Measurements from ENCODE around the gene TLK1. TPM values are rescaled to one million over a fixed set of nuclear protein-coding genes. Genes with fewer than 3 reads are reported as not detected.
A peak's percentile ranks its signal among the peaks of the same experiment; 100 is the strongest.

The TLK1 gene
- total RNA-seq, 2 experiments from 2014 or later: 53.9 to 56.0 TPM

DNA sequence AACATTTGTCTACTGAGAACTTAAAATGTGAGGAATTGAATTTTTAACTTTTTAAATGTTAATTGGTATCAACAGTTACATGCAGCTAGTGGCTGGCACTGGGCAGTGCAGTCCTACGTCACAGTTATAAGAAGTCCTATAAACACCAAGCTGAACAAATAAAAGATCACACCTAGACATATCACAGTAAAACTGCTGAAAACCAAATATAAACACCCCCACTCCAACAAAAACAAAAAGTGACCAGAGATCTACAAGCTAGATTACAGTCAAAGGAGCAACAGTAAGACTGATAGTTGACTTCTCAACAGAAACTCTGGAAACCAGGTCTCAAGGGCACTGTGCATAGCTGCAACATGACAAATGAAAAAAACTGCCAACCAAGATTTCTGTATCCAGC is 19.4 kb downstream of the TLK1 start:
- peak; percentile 27 for ATAC-seq
- DNase-seq: no peak
- no peak overlapping the region for H3K4me3 Mint-ChIP-seq
- H3K27ac Mint-ChIP-seq: no peak overlapping the region
- intact Hi-C loops (cut with micrococcal nuclease): no loop called here
- no peaks in the 10 kb centered on the region for H3K27me3 Mint-ChIP-seq
- no peaks in the 10 kb centered on the region for H3K9me3 Mint-ChIP-seq
- TF ChIP-seq, protein P1, sequence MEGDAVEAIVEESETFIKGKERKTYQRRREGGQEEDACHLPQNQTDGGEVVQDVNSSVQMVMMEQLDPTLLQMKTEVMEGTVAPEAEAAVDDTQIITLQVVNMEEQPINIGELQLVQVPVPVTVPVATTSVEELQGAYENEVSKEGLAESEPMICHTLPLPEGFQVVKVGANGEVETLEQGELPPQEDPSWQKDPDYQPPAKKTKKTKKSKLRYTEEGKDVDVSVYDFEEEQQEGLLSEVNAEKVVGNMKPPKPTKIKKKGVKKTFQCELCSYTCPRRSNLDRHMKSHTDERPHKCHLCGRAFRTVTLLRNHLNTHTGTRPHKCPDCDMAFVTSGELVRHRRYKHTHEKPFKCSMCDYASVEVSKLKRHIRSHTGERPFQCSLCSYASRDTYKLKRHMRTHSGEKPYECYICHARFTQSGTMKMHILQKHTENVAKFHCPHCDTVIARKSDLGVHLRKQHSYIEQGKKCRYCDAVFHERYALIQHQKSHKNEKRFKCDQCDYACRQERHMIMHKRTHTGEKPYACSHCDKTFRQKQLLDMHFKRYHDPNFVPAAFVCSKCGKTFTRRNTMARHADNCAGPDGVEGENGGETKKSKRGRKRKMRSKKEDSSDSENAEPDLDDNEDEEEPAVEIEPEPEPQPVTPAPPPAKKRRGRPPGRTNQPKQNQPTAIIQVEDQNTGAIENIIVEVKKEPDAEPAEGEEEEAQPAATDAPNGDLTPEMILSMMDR (IDR thresholded peaks at IDR 0.05): no peak
- H3K4me1 Mint-ChIP-seq (ENCODE audit: low read depth): peaks cover 68% of the 10 kb centered on the region
- ChIA-PET CTCF (interaction anchor here (1.0 to 1.9 kb wide), 4 partner anchors 9 to 167 kb away, joined by 3 to 8 read pairs (median 4); no protein-coding TSS in a partner anchor), POLR2A (interaction anchor here (1.7 kb wide), 1 partner anchor 18 kb away, joined by 3 read pairs; no protein-coding TSS in a partner anchor)
- H3K36me3 Mint-ChIP-seq (ENCODE audit: low read depth): peaks cover 6% of the 10 kb centered on the region

DNA sequence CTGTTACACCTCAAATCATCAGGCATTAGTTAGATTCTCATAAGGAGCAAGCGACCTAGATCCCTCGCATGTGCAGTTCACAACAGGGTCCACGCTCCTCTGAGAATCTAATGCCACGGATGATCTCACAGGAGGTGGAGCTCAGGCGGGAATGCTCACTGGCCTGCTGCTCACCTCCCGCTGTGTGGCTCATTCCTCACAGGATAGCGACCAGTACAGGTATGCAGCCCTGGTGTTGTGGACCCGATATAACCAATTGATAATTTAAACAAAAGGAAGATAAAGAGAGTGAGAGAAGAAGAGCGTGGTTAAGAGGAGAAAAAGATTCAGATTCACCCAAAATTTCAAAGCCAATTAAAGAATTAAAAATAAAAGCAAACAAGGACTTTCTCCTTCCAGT is 20.8 kb downstream of the TLK1 start:
- no peak overlapping the region for H3K27ac Mint-ChIP-seq
- H3K4me3 Mint-ChIP-seq: no peak overlapping the region
- no peaks in the 10 kb centered on the region for H3K27me3 Mint-ChIP-seq
- H3K36me3 Mint-ChIP-seq (ENCODE audit: low read depth): peaks cover 7% of the 10 kb centered on the region
- peaks cover 72% of the 10 kb centered on the region for H3K4me1 Mint-ChIP-seq (ENCODE audit: low read depth)
- no peak for DNase-seq
- intact Hi-C loops (cut with micrococcal nuclease): no loop called here
- no peaks in the 10 kb centered on the region for H3K9me3 Mint-ChIP-seq
- ChIA-PET CTCF (no interaction called here), POLR2A (no interaction called here)
- ATAC-seq: no peak
- TF ChIP-seq, protein P1 (IDR thresholded peaks at IDR 0.05): no peak

DNA sequence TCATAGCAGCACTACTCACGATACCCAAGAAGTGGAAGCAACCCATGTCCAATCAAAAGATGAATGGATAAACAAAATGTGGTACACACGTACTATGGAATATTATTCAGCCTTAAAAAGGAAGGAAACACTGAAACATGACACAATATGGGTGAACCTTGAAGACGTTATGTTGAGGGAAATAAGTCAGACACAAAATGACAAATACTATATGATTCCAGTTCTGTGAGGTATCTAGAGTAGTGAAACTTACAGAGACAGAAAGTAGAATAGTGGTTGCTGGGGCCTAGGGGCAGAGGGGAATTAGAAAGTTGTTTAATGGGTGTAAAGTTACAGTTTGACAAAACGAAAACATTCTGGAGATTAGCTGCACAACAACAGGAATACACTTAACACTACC is 24.7 kb downstream of the TLK1 start:
- Mint-ChIP-seq H3K36me3 (ENCODE audit: low read depth) (peaks cover 12% of the 10 kb centered on the region), H3K27me3 (no peaks in the 10 kb centered on the region), H3K9me3 (no peaks in the 10 kb centered on the region), H3K27ac (peak overlapping the region; percentile 75), H3K4me3 (no peak overlapping the region), H3K4me1 (ENCODE audit: low read depth) (peaks cover 64% of the 10 kb centered on the region)
- intact Hi-C loops (cut with micrococcal nuclease): no loop called here
- ChIA-PET POLR2A (interaction anchor here (1.3 kb wide), 1 partner anchor 21 kb away, joined by 3 read pairs; no protein-coding TSS in a partner anchor), CTCF (interaction anchor here (2.8 kb wide), 1 partner anchor 48 kb away, joined by 15 read pairs; no protein-coding TSS in a partner anchor)
- peak; percentile 12 for DNase-seq
- ATAC-seq: peak; percentile 84
- TF ChIP-seq, protein P1 (IDR thresholded peaks at IDR 0.05): no peak

DNA sequence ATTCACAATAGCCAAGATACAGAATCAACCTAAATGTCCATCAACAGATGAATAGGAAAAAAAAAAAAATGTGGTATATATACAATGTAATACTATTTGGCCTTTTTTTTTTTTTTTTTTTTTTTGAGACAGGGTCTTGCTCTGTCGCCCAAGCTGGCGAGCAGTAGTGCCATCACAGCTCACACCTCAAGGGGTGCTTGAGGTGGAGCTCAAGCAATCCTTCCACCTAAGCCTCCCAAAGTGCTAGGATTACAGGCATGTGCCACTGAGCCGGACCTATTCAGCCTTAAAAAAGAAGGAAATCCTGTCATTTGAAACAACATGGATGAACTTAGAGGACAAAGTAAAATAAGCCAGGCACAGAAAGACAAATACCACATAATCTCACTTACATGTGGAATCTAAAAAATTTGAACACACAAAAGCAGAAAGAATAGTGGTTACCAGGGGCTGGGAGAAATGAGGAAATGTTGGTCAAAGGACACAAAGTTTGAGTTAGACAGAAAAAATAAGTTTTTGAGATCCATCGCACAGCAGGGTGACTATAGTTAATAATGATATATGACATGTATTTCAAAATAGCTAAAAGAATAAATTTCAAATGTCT is 26.0 kb downstream of the TLK1 start:
- peaks cover 54% of the 10 kb centered on the region for H3K4me1 Mint-ChIP-seq (ENCODE audit: low read depth)
- H3K27me3 Mint-ChIP-seq: no peaks in the 10 kb centered on the region
- H3K36me3 Mint-ChIP-seq (ENCODE audit: low read depth): peaks cover 12% of the 10 kb centered on the region
- DNase-seq (no peak), ATAC-seq (no peak)
- ChIA-PET CTCF (interaction anchor here (1.1 kb wide), 1 partner anchor 48 kb away, joined by 3 read pairs; no protein-coding TSS in a partner anchor), POLR2A (no interaction called here)
- H3K4me3 Mint-ChIP-seq: no peak overlapping the region
- intact Hi-C loops (cut with micrococcal nuclease): no loop called here
- TF ChIP-seq, protein P1 (IDR thresholded peaks at IDR 0.05): no peak
- H3K27ac Mint-ChIP-seq: no peak overlapping the region
- no peaks in the 10 kb centered on the region for H3K9me3 Mint-ChIP-seq

DNA sequence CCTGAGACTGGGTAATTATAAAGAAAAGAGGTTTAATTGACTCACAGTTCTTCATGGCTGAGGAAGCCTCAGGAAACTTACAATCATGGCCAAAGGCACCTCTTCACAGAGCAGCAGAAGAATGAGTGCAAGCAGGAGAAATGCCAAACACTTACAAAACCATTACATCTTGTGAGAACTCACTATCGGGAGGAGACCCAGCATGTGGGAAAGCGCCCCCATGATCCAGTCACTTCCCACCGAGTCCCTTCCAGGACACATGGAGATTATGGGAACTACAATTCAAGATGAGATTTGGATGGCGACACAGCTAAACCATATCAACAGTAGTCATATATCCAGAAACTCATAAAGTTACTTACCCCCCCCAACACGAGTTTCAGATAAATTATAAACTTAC is 28.6 kb downstream of the TLK1 start:
- Mint-ChIP-seq H3K36me3 (ENCODE audit: low read depth) (peaks cover 12% of the 10 kb centered on the region), H3K9me3 (no peaks in the 10 kb centered on the region), H3K27ac (no peak overlapping the region), H3K4me3 (no peak overlapping the region), H3K27me3 (no peaks in the 10 kb centered on the region), H3K4me1 (ENCODE audit: low read depth) (peaks cover 54% of the 10 kb centered on the region)
- intact Hi-C loops (cut with micrococcal nuclease): no loop called here
- CTCF ChIA-PET: interaction anchor here (1.0 kb wide), 1 partner anchor 45 kb away, joined by 3 read pairs; no protein-coding TSS in a partner anchor
- POLR2A ChIA-PET: no interaction called here
- ATAC-seq: no peak
- DNase-seq: no peak
- TF ChIP-seq, protein P1 (IDR thresholded peaks at IDR 0.05): no peak
